ENCODE measurements around the gene TAAR5. TPM values are rescaled to one million over a fixed set of nuclear protein-coding genes. Genes with fewer than 3 reads are reported as not detected.

The TAAR5 gene

Small RNAs within 50 kb of the gene (small RNA-seq; reads per million reads assigned to genes)
- not detected for gene TAAR7P (ENCODE audit: insufficient read depth)
